Karpas-422 (cell line): Measurements from ENCODE around the gene IFNGR1. TPM values are rescaled to one million over a fixed set of nuclear protein-coding genes. Genes with fewer than 3 reads are reported as not detected.
"Not testable (repeated sequence)": the region's sequence is repeated elsewhere in the genome, so short reads cannot be mapped to it uniquely, and the experiment has no call there.

ENCODE experiments used
- DNase-seq: peaks from one replicate; pipeline ENCODE4 v3.0.0-alpha.2; 2015
- H2AFZ ChIP-seq: fragments of 200-600 bp; sonication (generic); 2 replicates; pipeline ENCODE4 v1.6.1; 2014; ENCODE audit warnings: antibody characterized with exemption, low read length, mixed read lengths
- H3K27ac ChIP-seq: fragments of 200-600 bp; sonication (generic); 2 replicates; pipeline ENCODE4 v1.5.1; 2014; ENCODE audit warnings: mild to moderate bottlenecking, low read length, moderate library complexity
- H3K27me3 ChIP-seq: fragments of 200-600 bp; sonication (generic); 2 replicates; pipeline ENCODE4 v1.6.1; 2014; ENCODE audit warnings: low read length, mixed read lengths
- H3K36me3 ChIP-seq: fragments of 200-600 bp; sonication (generic); 2 replicates; pipeline ENCODE4 v1.6.1; 2014; ENCODE audit warnings: low read length, mixed read lengths; ENCODE audit not compliant: insufficient read depth
- H3K4me1 ChIP-seq: fragments of 200-600 bp; sonication (generic); 2 replicates; pipeline ENCODE4 v1.6.1; 2014; ENCODE audit warnings: mild to moderate bottlenecking, low read length, mixed read lengths
- H3K4me2 ChIP-seq: fragments of 200-600 bp; sonication (generic); 2 replicates; pipeline ENCODE4 v1.6.1; 2014; ENCODE audit warnings: low read length, low read depth, mild to moderate bottlenecking; ENCODE audit not compliant: poor library complexity, severe bottlenecking
- H3K4me3 ChIP-seq: fragments of 200-600 bp; sonication (generic); 2 replicates; pipeline ENCODE4 v1.5.1; 2014; ENCODE audit warnings: mild to moderate bottlenecking, antibody characterized with exemption, low read length, mixed read lengths
- H3K79me2 ChIP-seq: fragments of 200-600 bp; sonication (generic); 2 replicates; pipeline ENCODE4 v1.6.1; 2014; ENCODE audit warnings: mild to moderate bottlenecking, low read length, mixed read lengths
- H3K9ac ChIP-seq: fragments of 200-600 bp; sonication (generic); 2 replicates; pipeline ENCODE4 v1.6.0; 2014; ENCODE audit warnings: low read length
- H3K9me2 ChIP-seq: fragments of 200-600 bp; sonication (generic), shearing (Covaris generic); replicated peaks from 2 replicates; pipeline ENCODE4 v1.6.0; 2014; ENCODE audit warnings: mild to moderate bottlenecking, low read length, moderate library complexity; ENCODE audit not compliant: insufficient read depth
- H3K9me3 ChIP-seq: fragments of 300-700, 200-600 bp; sonication (generic); 2 replicates; pipeline ENCODE4 v1.6.1; 2014; ENCODE audit warnings: low read length, mixed read lengths
- H4K20me1 ChIP-seq: fragments of 200-600 bp; sonication (generic); 2 replicates; pipeline ENCODE4 v1.6.1; 2014; ENCODE audit warnings: mild to moderate bottlenecking, antibody characterized with exemption, low read length, low read depth; ENCODE audit not compliant: insufficient read depth
- total RNA-seq: library from RNA; depleted of rRNA; stranded (reverse); fragments of >200 nt; shearing (Covaris generic); gene quantifications from 2 replicates; pipeline ENCODE4 v1.2.3, GENCODE V29; 2014; ENCODE audit warnings: low replicate concordance

The IFNGR1 gene
- total RNA-seq, 1 experiment from 2014 or later: 76.9 TPM

DNA sequence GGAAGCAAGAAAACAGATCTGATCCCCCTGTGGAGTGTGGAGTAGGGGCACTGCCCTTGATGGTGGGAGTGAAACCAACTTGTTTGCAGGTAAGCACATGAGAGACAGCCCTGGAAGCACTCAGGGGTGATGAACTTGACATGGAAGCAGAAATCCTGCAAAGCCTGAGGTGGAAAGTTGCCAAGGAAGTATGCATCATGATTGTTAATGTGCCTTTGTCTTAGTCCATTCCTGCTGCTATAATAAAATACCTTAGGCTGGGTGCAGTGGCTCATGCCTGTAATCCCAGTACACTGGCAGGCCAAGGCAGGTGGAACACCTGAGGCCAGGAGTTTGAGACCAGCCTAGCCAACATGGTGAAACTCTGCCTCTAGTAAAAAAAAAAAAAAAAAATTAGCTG, 40.2 kb upstream of the IFNGR1 start:
- no peak overlapping the region for H2AFZ ChIP-seq
- H3K79me2 ChIP-seq: no peaks in the 10 kb centered on the region
- peaks cover 15% of the 10 kb centered on the region for H3K4me1 ChIP-seq
- H3K27me3 ChIP-seq: no peaks in the 10 kb centered on the region
- no peaks in the 10 kb centered on the region for H3K9me3 ChIP-seq
- no peaks in the 10 kb centered on the region for H3K36me3 ChIP-seq
- DNase-seq: no peak
- no peaks in the 10 kb centered on the region for H4K20me1 ChIP-seq
- H3K4me3 ChIP-seq: no peak overlapping the region
- no peaks in the 10 kb centered on the region for H3K9me2 ChIP-seq
- H3K27ac ChIP-seq: no peak overlapping the region
- H3K4me2 ChIP-seq: no peak overlapping the region
- no peak overlapping the region for H3K9ac ChIP-seq

DNA sequence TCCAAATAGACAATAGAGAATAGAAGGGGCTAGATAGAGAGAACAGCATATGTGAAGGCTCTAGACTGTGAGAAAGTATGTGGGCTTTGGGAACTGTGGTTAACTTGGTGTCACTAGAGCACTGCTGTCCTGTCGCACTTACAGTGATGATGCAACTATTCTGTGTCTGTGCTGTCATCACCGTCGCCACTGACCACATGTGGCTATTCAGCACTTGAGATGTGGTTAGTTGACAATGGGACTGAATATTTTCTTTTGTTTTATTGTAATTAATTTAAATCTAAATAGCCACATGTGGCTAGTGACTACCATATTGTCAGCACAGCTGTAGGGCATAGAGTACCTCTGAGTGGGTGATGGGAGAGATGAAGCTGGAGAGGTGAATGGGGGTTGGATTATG, 39.0 kb upstream of the IFNGR1 start:
- H3K9me2 ChIP-seq: no peaks in the 10 kb centered on the region
- peaks cover 14% of the 10 kb centered on the region for H3K4me1 ChIP-seq
- DNase-seq: no peak
- no peak overlapping the region for H3K4me3 ChIP-seq
- no peaks in the 10 kb centered on the region for H3K36me3 ChIP-seq
- H4K20me1 ChIP-seq: no peaks in the 10 kb centered on the region
- no peak overlapping the region for H3K27ac ChIP-seq
- H3K9me3 ChIP-seq: 0 out of 2 replicates have a peak, but pooled peaks cover 2% of the 10 kb centered on the region
- no peak overlapping the region for H3K9ac ChIP-seq
- no peaks in the 10 kb centered on the region for H3K79me2 ChIP-seq
- no peak overlapping the region for H3K4me2 ChIP-seq
- no peak overlapping the region for H2AFZ ChIP-seq
- H3K27me3 ChIP-seq: no peaks in the 10 kb centered on the region

DNA sequence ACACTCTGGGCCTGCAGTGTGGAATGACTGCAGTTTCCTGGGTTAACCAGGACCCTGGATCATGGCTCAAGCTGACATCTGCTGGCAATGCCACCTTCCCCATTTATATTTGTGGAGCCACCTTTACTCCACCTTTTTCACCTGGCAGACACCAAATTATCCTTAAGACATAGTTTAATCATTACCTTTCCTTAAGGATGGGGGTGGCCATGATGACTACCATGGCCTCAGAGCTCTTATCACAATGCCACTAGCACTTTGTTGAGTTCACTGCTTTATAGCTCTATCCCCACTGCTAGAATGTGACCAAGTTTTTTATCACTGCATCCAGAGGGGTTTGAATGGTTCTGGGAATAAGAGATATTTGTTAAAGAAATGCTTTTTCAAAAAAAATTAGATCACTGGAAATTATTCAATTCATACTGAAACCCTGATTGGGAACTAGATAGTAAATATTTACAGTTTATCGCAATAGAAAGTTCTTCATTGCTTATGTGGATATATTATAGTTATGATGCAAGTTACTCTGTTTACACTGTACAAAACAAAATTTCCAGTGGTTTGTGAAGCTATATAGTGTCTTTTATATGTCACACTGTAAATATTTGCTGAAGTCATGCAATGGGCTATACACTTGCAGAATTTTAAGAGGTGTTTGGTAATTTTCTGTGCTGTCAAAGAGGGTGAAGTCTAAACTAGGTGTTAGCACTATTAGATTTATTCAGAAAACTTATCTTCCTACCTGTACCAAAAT, 37.3 kb upstream of the IFNGR1 start:
- Histone ChIP-seq H3K27ac (no peak overlapping the region), H3K36me3 (no peaks in the 10 kb centered on the region), H3K4me2 (no peak overlapping the region), H3K4me1 (peaks cover 4% of the 10 kb centered on the region), H3K79me2 (no peaks in the 10 kb centered on the region), H3K9me2 (no peaks in the 10 kb centered on the region), H3K4me3 (no peak overlapping the region), H3K9me3 (0 out of 2 replicates have a peak, but pooled peaks cover 2% of the 10 kb centered on the region), H3K9ac (no peak overlapping the region), H2AFZ (no peak overlapping the region), H3K27me3 (no peaks in the 10 kb centered on the region), H4K20me1 (no peaks in the 10 kb centered on the region)
- DNase-seq: no peak

DNA sequence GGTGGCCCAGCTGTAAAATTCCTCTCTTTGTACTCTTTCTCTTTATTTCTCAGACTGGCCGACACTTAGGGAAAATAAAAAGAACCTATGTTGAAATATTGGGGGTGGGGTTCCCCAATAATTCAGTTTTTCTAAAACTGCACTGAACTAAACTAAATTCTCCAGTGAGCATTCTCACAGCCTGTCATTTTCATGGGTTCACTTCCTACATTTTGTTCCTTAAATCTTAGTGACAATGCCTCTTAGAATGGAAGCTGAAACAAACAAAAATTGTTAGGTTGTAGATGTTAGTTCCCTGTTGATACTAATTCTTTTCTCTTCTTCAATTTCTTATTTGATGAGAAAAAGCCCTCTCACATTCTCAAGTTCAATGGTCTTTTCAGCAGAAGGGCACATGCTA, 35.8 kb upstream of the IFNGR1 start:
- no peaks in the 10 kb centered on the region for H3K9me2 ChIP-seq
- H3K4me3 ChIP-seq: no peak overlapping the region
- H3K27ac ChIP-seq: no peak overlapping the region
- H4K20me1 ChIP-seq: no peaks in the 10 kb centered on the region
- no peaks in the 10 kb centered on the region for H3K36me3 ChIP-seq
- no peak overlapping the region for H3K4me2 ChIP-seq
- 0 out of 2 replicates have a peak, but pooled peaks cover 2% of the 10 kb centered on the region for H3K9me3 ChIP-seq
- no peaks in the 10 kb centered on the region for H3K4me1 ChIP-seq
- DNase-seq: no peak
- no peaks in the 10 kb centered on the region for H3K79me2 ChIP-seq
- no peaks in the 10 kb centered on the region for H3K27me3 ChIP-seq
- no peak overlapping the region for H3K9ac ChIP-seq
- no peak overlapping the region for H2AFZ ChIP-seq

DNA sequence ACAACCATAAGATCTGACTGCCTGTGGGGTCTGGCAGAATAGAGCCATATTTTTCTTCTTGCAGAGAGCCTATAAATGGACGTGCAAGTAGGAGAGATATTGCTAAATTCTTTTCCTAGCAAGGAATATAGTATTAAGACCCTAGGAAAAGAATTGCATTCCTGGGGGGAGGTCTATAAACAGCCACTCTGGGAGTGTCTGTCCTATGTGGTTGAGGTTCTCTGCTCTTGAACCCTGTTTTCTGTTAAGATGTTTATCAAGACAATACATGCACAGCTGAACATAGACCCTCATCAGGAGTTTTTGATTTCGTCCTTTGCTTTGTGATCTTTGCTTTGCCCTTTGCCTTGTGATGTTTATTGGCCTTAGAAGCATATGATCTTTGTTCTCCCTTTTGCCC, 35.2 kb upstream of the IFNGR1 start:
- not testable (repeated sequence) for H4K20me1 ChIP-seq, DNase-seq, H3K36me3 ChIP-seq, H3K4me1 ChIP-seq, H2AFZ ChIP-seq, H3K4me3 ChIP-seq, H3K9me2 ChIP-seq, H3K9ac ChIP-seq, H3K79me2 ChIP-seq, H3K27ac ChIP-seq, H3K4me2 ChIP-seq, H3K27me3 ChIP-seq, H3K9me3 ChIP-seq

DNA sequence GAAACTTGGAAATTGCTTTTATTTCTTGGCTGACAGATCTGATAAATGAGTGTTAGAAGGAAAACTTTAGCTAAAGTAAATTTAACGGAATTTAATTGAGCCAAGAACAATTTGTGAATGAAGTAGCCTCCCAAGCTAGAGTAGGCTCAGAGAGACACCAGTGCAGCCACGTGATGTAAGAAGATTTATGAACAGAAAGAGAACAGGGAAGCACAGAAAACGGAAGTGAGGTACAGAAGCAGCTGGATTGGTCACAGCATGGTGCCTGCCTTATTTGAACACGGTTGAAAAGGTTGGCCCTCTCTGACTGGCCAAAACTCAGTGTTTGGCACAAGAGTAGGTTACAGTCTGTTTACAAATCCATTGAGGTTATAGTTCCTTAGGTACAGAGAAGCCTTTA, 29.5 kb upstream of the IFNGR1 start:
- Histone ChIP-seq H3K9me2 (no peaks in the 10 kb centered on the region; the same call in 1 of the 2 replicates), H4K20me1 (no peaks in the 10 kb centered on the region), H3K79me2 (no peaks in the 10 kb centered on the region), H3K27ac (no peak overlapping the region), H3K36me3 (no peaks in the 10 kb centered on the region; the same call in 1 of the 2 replicates), H3K4me3 (no peak overlapping the region), H3K4me2 (no peak overlapping the region), H3K9ac (no peak overlapping the region), H3K9me3 (0 out of 2 replicates have a peak, but pooled peaks cover 2% of the 10 kb centered on the region), H2AFZ (peak overlapping the region; percentile 68), H3K27me3 (no peaks in the 10 kb centered on the region), H3K4me1 (peaks cover 7% of the 10 kb centered on the region)
- peak; percentile 78 for DNase-seq

DNA sequence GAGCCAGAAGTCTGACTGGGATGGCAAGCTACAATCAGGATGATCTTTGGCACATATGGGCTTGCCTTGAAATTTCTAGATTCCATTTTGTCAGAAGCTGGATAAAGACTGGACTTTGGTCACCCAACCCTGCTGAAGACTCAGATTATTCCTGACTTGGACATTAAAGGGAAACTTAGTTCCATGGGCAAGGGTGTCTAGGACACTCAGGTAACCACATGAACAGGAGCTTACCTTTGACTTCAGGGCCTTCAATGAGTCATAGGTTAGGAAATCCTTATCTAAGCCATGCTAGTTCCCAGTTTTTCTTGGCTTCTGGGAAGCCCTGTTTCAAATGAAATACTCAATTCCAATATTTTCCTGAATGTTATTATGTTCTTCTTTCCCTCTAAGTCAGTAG, 28.5 kb upstream of the IFNGR1 start:
- Histone ChIP-seq H3K79me2 (no peaks in the 10 kb centered on the region), H3K9me2 (no peaks in the 10 kb centered on the region; the same call in 1 of the 2 replicates), H3K36me3 (no peaks in the 10 kb centered on the region; the same call in 1 of the 2 replicates), H3K9ac (no peak overlapping the region), H3K27ac (no peak overlapping the region), H2AFZ (no peak overlapping the region), H3K9me3 (no peaks in the 10 kb centered on the region), H3K4me2 (no peak overlapping the region), H3K27me3 (no peaks in the 10 kb centered on the region), H4K20me1 (no peaks in the 10 kb centered on the region), H3K4me1 (peaks cover 7% of the 10 kb centered on the region), H3K4me3 (no peak overlapping the region)
- no peak for DNase-seq

DNA sequence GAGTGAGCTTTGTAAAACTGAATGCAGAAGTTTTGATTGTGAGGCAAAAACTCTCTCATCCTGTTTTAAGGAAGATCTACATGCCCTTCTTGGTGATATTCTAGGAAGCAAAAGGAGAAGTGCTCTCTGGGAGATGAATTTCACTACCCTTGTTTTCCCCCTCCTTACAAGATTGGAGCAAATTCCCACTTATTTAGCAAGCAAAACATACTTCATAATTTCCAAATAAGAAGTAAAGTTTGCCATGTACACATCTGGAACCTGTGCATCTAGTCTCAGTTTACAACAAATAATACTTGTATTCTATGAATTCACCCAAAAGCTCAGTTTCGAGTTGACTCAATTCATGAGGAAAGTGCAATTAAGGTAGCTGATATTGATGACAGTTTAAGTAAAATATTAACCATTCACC, 27.6 kb upstream of the IFNGR1 start:
- Histone ChIP-seq H3K27me3 (no peaks in the 10 kb centered on the region), H3K4me2 (no peak overlapping the region)
- no peak for DNase-seq

More for the DNA sequence above, 27.6 kb upstream of the IFNGR1 start:
- Histone ChIP-seq H3K9ac (no peak overlapping the region), H4K20me1 (no peaks in the 10 kb centered on the region), H3K79me2 (no peaks in the 10 kb centered on the region), H3K27ac (no peak overlapping the region), H3K4me3 (no peak overlapping the region), H3K4me1 (peaks cover 7% of the 10 kb centered on the region), H3K9me3 (no peaks in the 10 kb centered on the region), H2AFZ (0 out of 2 replicates have a peak overlapping the region, but pooled peaks have one; percentile 20), H3K9me2 (no peaks in the 10 kb centered on the region; the same call in 1 of the 2 replicates), H3K36me3 (no peaks in the 10 kb centered on the region; the same call in 1 of the 2 replicates)
